NCI-H146 (cell line): Measurements from ENCODE around the gene PEPD.

Experiments used
- DNase-seq: peaks from one replicate; lab custom pipeline; 2025; lab: John Stamatoyannopoulos, UW

The PEPD gene

GRCh38 chr19:33511346-33511745 is 10.2 kb downstream of the PEPD start:
- no peak for DNase-seq

- no peak for DNase-seq
These were observed 11.0 kb downstream of the PEPD start for GRCh38 chr19:33510462-33511194.

- DNase-seq: no peak
These were observed 11.8 kb downstream of the PEPD start for GRCh38 chr19:33509774-33510173.

- no peak for DNase-seq
These were observed 12.5 kb downstream of the PEPD start for GRCh38 chr19:33508941-33509614.

GRCh38 chr19:33508431-33508830 is 13.2 kb downstream of the PEPD start:
- no peak for DNase-seq

- DNase-seq: no peak
These were observed 13.6 kb downstream of the PEPD start for GRCh38 chr19:33508009-33508408.

GRCh38 chr19:33507021-33507956 is 14.3 kb downstream of the PEPD start:
- DNase-seq: no peak

- DNase-seq: no peak
These were observed 15.1 kb downstream of the PEPD start for GRCh38 chr19:33506498-33506897.

GRCh38 chr19:33505823-33506222 is 15.8 kb downstream of the PEPD start:
- no peak for DNase-seq

- DNase-seq: no peak
These were observed 16.4 kb downstream of the PEPD start for GRCh38 chr19:33505148-33505547.

GRCh38 chr19:33504058-33504444 is 17.5 kb downstream of the PEPD start:
- DNase-seq: no peak

GRCh38 chr19:33503433-33504057 is 18.0 kb downstream of the PEPD start:
- DNase-seq: no peak

- DNase-seq: no peak
These were observed 18.6 kb downstream of the PEPD start for GRCh38 chr19:33503030-33503429.

GRCh38 chr19:33502521-33502920 is 19.1 kb downstream of the PEPD start:
- DNase-seq: no peak

- DNase-seq: no peak
These were observed 19.8 kb downstream of the PEPD start for GRCh38 chr19:33501693-33502356.

GRCh38 chr19:33500991-33501390 is 20.6 kb downstream of the PEPD start:
- DNase-seq: no peak

- no peak for DNase-seq
These were observed 21.0 kb downstream of the PEPD start for GRCh38 chr19:33500586-33500985.

- DNase-seq: no peak
These were observed 21.7 kb downstream of the PEPD start for GRCh38 chr19:33499671-33500506.

GRCh38 chr19:33499248-33499647 is 22.3 kb downstream of the PEPD start:
- no peak for DNase-seq

GRCh38 chr19:33498391-33499000 is 23.1 kb downstream of the PEPD start:
- no peak for DNase-seq
